Common myeloid progenitor, CD34-positive (primary cell): ENCODE measurements around the gene LIX1.

Source experiments
- CTCF ChIA-PET: fragments of 350-600 bp; sonication (Branson Sonifier 250); formaldehyde crosslinking; loops from one replicate; lab custom pipeline; 2021; ENCODE audit warnings: antibody characterized with exemption; lab: Charles Lee
- POLR2A ChIA-PET: fragments of 350-600 bp; sonication (Branson Sonifier 250); formaldehyde crosslinking; loops from one replicate; lab custom pipeline; 2021; ENCODE audit warnings: antibody characterized with exemption; lab: Charles Lee
- DNase-seq, 3 donors: peaks; one replicate each; pipeline versions ENCODE4 v3.0.0 to v3.0.0-alpha.2; 2013
- H3K27ac ChIP-seq, 2 experiments: 1 replicate in 1 of 2; 2 replicates in 1 of 2; pipeline ENCODE4 v1.7.0; 2013; ENCODE audit warnings: inconsistent platforms in 2 of 2, low read length in 2 of 2, mild to moderate bottlenecking in 2 of 2, low read depth in 1 of 2, moderate library complexity in 1 of 2; ENCODE audit not compliant: severe bottlenecking in 2 of 2, insufficient read depth in 1 of 2, poor library complexity in 1 of 2
- H3K27me3 ChIP-seq, 5 experiments: replicated peaks in 2 of 5; 1 replicate in 3 of 5; 2 replicates in 2 of 5; pipeline versions ENCODE4 v1.6.1 to v1.7.0; 2013; ENCODE audit warnings: low read length in 4 of 5, mild to moderate bottlenecking in 2 of 5, moderate library complexity in 2 of 5, inconsistent platforms in 1 of 5; ENCODE audit not compliant: insufficient read depth in 5 of 5, control insufficient read depth in 4 of 5
- H3K36me3 ChIP-seq, 4 experiments: 1 replicate in 2 of 4; 2 replicates in 2 of 4; pipeline versions ENCODE4 v1.6.1 to v1.7.0; 2013; ENCODE audit warnings: low read length in 3 of 4, control low read depth in 1 of 4, mild to moderate bottlenecking in 1 of 4; ENCODE audit not compliant: control insufficient read depth in 4 of 4, insufficient read depth in 4 of 4
- H3K4me1 ChIP-seq, 4 experiments: 1 replicate in 3 of 4; 2 replicates in 1 of 4; pipeline versions ENCODE4 v1.6.1 to v1.7.1; 2013; ENCODE audit warnings: low read length in 3 of 4, mild to moderate bottlenecking in 3 of 4, control low read depth in 1 of 4, inconsistent platforms in 1 of 4, moderate library complexity in 1 of 4; ENCODE audit not compliant: control insufficient read depth in 4 of 4, insufficient read depth in 4 of 4; ENCODE audit errors: control extremely low read depth in 1 of 4
- H3K4me3 ChIP-seq, 7 experiments: 1 replicate in 4 of 7; 2 replicates in 3 of 7; pipeline versions ENCODE4 v1.5.1 to v1.7.0; 2013; ENCODE audit warnings: mild to moderate bottlenecking in 7 of 7, low read length in 6 of 7, moderate library complexity in 6 of 7, inconsistent platforms in 2 of 7, low read depth in 2 of 7, control low read depth in 1 of 7; ENCODE audit not compliant: insufficient read depth in 4 of 7, control insufficient read depth in 1 of 7; ENCODE audit errors: extremely low read depth in 1 of 7
- H3K9me3 ChIP-seq, 5 experiments: 1 replicate in 4 of 5; 2 replicates in 1 of 5; pipeline versions ENCODE4 v1.6.1 to v1.7.1; 2013; ENCODE audit warnings: low read length in 4 of 5, mild to moderate bottlenecking in 2 of 5, inconsistent platforms in 1 of 5, low read depth in 1 of 5, moderate library complexity in 1 of 5; ENCODE audit not compliant: control insufficient read depth in 4 of 5, insufficient read depth in 2 of 5; ENCODE audit errors: control extremely low read depth in 1 of 5
- WGBS: methylation state at CpG from one replicate; pipeline ENCODE4 v1.1.5; 2013; ENCODE audit not compliant: insufficient coverage; 5-methylcytosine and 5-hydroxymethylcytosine counted together

Gene LIX1

DNA sequence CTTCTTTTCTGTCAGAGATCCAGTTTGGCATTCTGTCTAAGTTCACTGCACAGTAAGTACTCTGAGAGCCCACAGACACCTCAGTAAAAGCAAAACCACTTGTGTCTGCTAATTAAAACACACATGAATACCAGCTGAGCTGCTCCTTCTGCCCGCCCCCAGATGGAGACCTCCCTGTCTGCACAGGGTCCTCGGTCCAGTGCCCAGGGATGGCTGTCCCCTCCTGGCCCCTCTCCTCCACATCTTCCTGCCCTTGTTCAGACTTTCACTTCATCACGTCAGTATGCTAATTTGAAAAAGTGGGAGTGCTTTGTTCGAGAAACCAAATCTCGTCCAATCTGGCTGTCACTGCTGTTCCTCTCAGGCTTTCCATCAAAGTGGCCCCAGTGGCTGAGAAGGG lies 43.5 kb downstream of the LIX1 start:
- Histone ChIP-seq H3K4me3 (no peak overlapping the region), H3K36me3 (no peaks in the 10 kb centered on the region), H3K9me3 (no peaks in the 10 kb centered on the region), H3K4me1 (peaks cover 0 to 7% (median 4%) of the 10 kb centered on the region in 4 experiments), H3K27me3 (no peaks in the 10 kb centered on the region), H3K27ac (no peak overlapping the region)
- DNase-seq = no peak
- ChIA-PET CTCF (no interaction called here), POLR2A (no interaction called here)
- 98% methylated on average over 3 of the region's 5 CpGs for WGBS

DNA sequence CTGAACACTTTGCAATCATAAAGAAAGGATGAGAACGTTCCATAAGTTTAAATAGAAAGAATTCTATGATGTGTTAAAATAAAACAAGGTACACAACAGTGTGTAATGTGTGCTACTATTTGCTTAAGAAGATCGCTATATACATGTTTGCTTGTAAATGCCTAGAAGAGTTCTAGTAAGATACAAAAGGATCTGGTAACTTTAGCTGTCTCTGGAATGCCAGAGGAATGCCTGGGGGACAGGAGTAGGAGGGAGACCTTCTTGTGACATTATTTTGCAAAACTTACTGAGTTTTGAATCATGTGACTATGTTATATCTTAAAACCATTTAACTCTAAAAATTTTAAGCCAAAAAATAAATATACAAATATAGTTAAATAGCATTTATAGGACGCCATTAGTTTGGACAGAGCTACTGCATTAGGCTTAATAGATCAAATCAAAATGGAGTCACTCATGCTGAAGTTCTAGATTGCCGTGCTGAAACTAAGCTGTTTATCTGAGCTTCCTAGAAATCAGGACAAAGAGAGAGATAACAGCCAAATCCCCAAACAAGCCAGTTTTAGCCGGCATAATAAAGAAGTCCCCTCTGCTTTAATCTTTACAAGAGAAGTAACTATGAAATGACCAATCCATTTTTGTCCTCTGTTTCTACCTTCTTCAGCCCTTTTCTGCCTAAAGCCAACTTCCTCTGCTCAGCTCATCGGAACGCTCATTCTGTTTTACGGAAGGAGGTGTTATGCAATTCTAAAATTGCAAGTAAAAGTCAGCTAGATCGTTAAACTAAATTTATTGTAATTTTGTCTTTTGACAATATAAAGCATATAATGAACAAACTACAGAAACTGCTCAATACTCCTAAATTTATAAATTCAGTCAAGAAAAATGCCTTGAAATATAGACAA lies 44.8 kb downstream of the LIX1 start:
- ChIA-PET POLR2A (no interaction called here), CTCF (no interaction called here)
- 75% methylated on average over 2 of the region's 9 CpGs for WGBS
- no peaks in the 10 kb centered on the region for H3K9me3 ChIP-seq
- H3K27ac ChIP-seq = no peak overlapping the region
- no peak for DNase-seq
- no peaks in the 10 kb centered on the region for H3K27me3 ChIP-seq
- H3K36me3 ChIP-seq = no peaks in the 10 kb centered on the region
- H3K4me3 ChIP-seq = no peak overlapping the region
- H3K4me1 ChIP-seq = peaks cover 0 to 7% (median 4%) of the 10 kb centered on the region in 4 experiments

DNA sequence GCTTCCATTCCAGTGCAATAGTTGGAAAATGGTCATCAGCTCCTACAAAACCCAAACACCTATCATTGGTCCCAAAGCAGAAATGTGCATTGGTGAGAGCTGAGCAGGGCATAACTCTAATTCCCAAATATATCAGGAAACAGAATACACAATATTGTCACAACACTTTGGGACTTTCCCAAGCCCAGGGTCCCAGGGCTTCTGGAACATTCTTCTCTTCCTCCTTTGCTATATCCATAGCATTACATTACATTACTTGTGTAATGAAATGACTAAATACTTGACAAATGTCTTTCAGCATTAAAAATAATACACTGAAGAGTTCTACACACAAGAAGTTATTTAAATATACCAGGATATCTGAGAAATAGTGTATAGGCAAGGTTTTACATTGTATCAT lies 45.6 kb downstream of the LIX1 start:
- CTCF ChIA-PET = no interaction called here
- Histone ChIP-seq H3K4me1 (peaks cover 0 to 7% (median 4%) of the 10 kb centered on the region in 4 experiments), H3K27ac (no peak overlapping the region), H3K9me3 (no peaks in the 10 kb centered on the region), H3K27me3 (no peaks in the 10 kb centered on the region), H3K4me3 (no peak overlapping the region), H3K36me3 (no peaks in the 10 kb centered on the region)
- DNase-seq = no peak
- POLR2A ChIA-PET = no interaction called here

DNA sequence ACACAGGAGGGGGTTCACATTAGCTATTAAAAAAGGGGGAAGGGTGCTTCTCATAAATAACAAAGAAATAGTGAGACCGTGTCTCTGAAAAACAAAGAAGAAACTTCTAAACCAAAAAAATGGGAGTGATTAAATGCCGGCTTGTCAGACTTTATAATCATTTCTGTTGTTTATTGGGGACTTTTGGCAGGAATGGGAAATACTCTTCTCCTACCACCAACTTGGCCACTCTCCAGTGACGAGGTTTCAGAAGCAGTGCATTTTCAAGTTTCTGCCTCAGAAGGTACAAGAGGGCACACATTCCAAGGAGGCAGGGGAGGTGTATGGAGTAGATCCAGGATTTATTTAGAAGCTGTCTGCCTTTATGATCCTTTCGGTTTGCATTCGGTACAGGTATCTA lies 46.2 kb downstream of the LIX1 start:
- Histone ChIP-seq H3K4me3 (no peak overlapping the region), H3K27me3 (no peaks in the 10 kb centered on the region), H3K36me3 (no peaks in the 10 kb centered on the region), H3K4me1 (peaks cover 0 to 7% (median 4%) of the 10 kb centered on the region in 4 experiments), H3K27ac (no peak overlapping the region), H3K9me3 (no peaks in the 10 kb centered on the region)
- DNase-seq = no peak
- POLR2A ChIA-PET = no interaction called here
- 87% methylated on average over 3 of the region's 5 CpGs for WGBS
- CTCF ChIA-PET = interaction anchor here (1.4 kb wide), 1 partner anchor 31 kb away, joined by 3 read pairs; no protein-coding TSS in a partner anchor

DNA sequence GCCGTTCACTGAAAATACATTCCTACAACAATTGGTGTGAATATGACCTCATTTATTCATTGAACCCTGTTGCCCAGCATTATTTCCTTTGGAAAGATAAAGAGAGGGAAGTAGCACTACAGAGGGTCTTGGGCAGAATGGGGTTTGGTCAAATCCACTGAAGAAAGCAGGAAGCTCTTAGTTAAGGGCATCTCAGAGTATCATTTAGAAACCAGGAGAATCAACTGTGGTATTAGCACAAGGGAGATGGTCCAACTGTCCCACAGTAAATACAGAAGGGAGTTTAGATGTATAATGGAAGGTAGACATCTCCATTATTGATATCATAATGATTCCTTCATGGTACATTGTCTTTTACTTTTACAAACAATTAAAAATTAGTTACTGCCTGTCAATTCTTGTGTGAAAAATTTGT lies 47.1 kb downstream of the LIX1 start:
- H3K27me3 ChIP-seq = no peaks in the 10 kb centered on the region
- H3K4me3 ChIP-seq = no peak overlapping the region
- H3K4me1 ChIP-seq = peaks cover 0 to 7% (median 4%) of the 10 kb centered on the region in 4 experiments
- H3K27ac ChIP-seq = no peak overlapping the region
- ChIA-PET CTCF (interaction anchor here (1.4 kb wide), 1 partner anchor 30 kb away, joined by 3 read pairs; no protein-coding TSS in a partner anchor), POLR2A (no interaction called here)
- no CpG with 5 or more reads among the region's 1 CpG for WGBS
- no peaks in the 10 kb centered on the region for H3K36me3 ChIP-seq
- DNase-seq = no peak
- H3K9me3 ChIP-seq = no peaks in the 10 kb centered on the region

DNA sequence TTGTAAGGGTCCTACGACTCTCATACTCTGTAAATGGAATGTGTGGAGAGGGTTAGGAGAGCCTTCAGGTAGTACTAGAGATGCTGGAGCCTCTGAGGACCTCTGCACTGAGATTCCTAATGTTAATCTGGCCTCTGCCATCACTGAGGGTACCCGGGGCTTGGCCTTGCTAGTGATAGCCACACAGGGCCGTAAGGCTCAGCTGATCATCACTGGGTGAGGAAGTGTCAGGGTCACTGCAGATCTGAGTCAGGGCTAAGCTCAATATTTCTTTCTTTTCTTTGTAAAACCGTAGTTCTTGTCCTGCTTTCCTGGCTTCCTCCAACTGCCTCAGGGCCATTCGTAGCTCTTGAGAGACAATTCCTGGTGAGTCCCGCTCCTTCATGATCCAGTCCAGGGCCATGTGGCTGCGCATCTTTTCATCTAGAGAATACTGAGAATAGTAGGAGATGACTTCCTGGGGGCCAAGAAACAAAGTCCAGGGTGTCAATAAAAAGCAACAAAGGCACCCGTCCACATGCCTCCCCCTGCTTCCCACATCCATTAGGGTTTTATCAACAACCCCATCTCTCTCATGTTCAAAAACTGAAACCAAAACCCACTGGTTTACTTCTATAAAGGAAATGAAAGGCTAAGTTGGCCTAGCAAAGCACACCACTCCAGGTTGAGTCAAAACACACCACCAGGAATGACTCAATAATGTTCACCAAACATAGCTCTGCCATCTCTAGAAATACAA lies 47.7 kb downstream of the LIX1 start:
- Histone ChIP-seq H3K4me1 (peaks cover 0 to 7% (median 4%) of the 10 kb centered on the region in 4 experiments), H3K36me3 (no peaks in the 10 kb centered on the region), H3K27ac (no peak overlapping the region), H3K9me3 (no peaks in the 10 kb centered on the region), H3K4me3 (no peak overlapping the region), H3K27me3 (no peaks in the 10 kb centered on the region)
- 94% methylated on average over 7 of the region's 8 CpGs for WGBS
- DNase-seq = no peak
- ChIA-PET POLR2A (no interaction called here), CTCF (interaction anchor here (1.4 kb wide), 1 partner anchor 30 kb away, joined by 3 read pairs; no protein-coding TSS in a partner anchor)

DNA sequence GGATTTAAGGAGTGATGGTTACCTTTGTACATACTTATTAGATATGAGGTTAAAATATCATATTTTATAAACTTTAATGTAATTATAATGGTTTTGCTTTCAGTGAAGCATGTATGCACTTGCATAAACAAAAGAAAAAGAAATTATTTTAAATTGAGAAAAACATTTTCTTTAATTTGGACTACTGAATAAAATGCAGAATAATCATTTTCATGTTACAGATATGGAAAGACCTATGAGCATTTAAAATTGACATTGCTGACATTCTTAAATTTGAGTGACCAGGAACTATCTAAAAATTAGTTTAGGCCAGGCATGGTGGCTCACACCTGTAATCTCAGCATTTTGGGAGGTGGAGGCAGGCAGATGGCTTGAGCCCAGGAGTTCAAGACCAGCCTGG lies 49.2 kb downstream of the LIX1 start:
- no peak overlapping the region for H3K27ac ChIP-seq
- H3K27me3 ChIP-seq = no peaks in the 10 kb centered on the region
- H3K4me1 ChIP-seq = peaks cover 0 to 7% (median 5%) of the 10 kb centered on the region in 4 experiments
- CTCF ChIA-PET = no interaction called here
- no peaks in the 10 kb centered on the region for H3K9me3 ChIP-seq
- DNase-seq = no peak
- no peaks in the 10 kb centered on the region for H3K36me3 ChIP-seq
- no peak overlapping the region for H3K4me3 ChIP-seq
- POLR2A ChIA-PET = no interaction called here
